Erythroblast (primary cell): ENCODE measurements around the gene AP2M1.

Experiments used
- GATA1 ChIP-seq: IDR thresholded peaks from 2 replicates; pipeline ENCODE4 v1.6.1; 2011; ENCODE audit warnings: low read depth, mild to moderate bottlenecking, control low read depth, low read length, moderate library complexity
- POLR2A ChIP-seq: IDR thresholded peaks from 2 replicates; pipeline ENCODE4 v1.6.1; 2011; ENCODE audit warnings: mild to moderate bottlenecking, low read length

GRCh38 chr3:184228376-184229137, 53.9 kb downstream of the AP2M1 start:
- no peak for TF ChIP-seq POLR2A
- TF ChIP-seq GATA1, result no peak
